ENCODE results near the gene DDI2. TPM values are rescaled to one million over a fixed set of nuclear protein-coding genes. Genes with fewer than 3 reads are reported as not detected.

DDI2 gene
- total RNA-seq, 2 donors from 2014 or later: 27.5 to 31.1 TPM

DNA sequence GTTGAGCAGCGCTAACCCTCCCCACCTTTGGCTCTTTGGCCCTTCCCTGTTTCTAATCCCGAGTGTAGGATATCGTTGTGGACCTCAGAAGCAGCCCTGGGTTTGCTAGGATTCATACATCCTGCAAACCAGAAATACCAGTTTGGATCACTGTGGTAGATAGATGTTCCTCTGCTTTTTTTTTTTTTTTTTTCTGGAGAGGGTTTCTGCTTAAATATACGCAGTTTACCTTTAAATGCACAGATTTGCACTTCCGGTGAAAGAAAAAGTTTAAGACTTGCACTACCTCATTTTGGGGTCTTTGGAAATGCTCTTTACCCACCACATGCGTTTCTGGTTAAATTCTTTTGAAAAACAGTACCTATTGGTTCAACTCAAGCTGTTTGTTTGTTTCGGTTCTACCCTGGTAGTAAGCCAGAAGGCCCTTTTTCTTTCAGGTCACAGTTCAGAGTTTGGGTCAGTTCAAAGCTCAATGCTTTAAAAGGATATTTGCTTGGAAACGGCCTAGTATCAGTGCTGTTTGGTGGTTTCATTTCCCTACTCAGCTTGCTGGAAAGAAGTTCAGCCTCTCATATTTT is 908 bp downstream of the DDI2 start:
- H3K9me3 ChIP-seq (ENCODE audit: control insufficient read depth, low read length, poor library complexity, severe bottlenecking): no peaks in the 10 kb centered on the region
- DNase-seq (no peak), ATAC-seq (no peak)
- peak overlapping the region; percentile 91 for H3K4me3 Mint-ChIP-seq
- H3K27me3 Mint-ChIP-seq: no peaks in the 10 kb centered on the region
- H3K4me1 Mint-ChIP-seq: peaks cover 39% of the 10 kb centered on the region
- H3K27ac Mint-ChIP-seq: peak overlapping the region; percentile 90
- H3K36me3 Mint-ChIP-seq (ENCODE audit: low read depth): no peaks in the 10 kb centered on the region

DNA sequence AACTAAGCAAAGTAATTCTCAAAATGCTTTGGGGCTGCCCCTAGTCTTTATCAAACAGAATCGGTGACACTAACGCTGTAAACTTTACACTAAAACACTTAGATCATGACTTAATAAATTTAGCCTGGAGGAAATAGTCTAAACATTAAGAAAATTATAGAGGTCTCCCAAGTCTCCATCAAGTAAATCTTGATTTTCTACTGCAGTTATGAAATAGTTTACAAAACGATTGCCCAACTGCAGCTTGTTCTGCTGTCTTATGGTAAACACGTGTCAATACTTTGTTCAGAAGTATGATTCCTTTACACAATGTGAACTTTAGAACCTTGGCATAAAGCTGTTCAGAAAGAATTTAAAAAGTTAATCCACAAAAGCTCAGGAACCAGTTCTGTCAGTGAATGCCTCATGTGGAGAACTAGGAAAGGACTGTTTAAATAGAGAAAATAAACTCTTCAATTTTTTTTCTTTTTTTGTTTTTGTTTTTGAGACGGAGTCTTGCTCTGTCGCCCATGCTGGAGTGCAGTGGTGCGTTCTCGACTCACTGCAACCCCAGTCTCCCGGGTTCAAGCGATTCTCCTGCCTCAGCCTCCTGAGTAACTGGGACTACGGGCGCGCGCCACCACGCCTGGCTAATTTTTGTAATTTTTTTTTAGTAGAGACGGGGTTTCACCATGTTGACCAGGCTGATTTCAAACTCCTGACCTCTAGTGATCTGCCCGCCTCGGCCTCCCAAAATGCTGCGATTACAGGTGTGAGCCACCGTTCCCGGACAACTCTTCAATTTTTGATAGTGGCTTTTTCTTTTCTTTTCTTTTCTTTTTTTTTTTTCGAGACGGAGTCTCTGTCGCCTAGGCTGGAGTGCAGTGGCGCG is 1.6 kb downstream of the DDI2 start:
- no peak for ATAC-seq

GRCh38 chr1:15620155-15620545 is 2.9 kb downstream of the DDI2 start:
- DNase-seq (no peak), ATAC-seq (no peak)

More for the DNA sequence above, 1.6 kb downstream of the DDI2 start:
- Mint-ChIP-seq H3K27me3 (no peaks in the 10 kb centered on the region), H3K36me3 (ENCODE audit: low read depth) (no peaks in the 10 kb centered on the region), H3K4me1 (peaks cover 39% of the 10 kb centered on the region), H3K4me3 (peak overlapping the region; percentile 91), H3K27ac (peak overlapping the region; percentile 90)
- DNase-seq: no peak
- H3K9me3 ChIP-seq (ENCODE audit: control insufficient read depth, low read length, poor library complexity, severe bottlenecking): no peaks in the 10 kb centered on the region

GRCh38 chr1:15620902-15621682 is 3.8 kb downstream of the DDI2 start:
- no peak overlapping the region for H3K4me3 Mint-ChIP-seq
- no peaks in the 10 kb centered on the region for H3K36me3 Mint-ChIP-seq (ENCODE audit: low read depth)
- H3K27me3 Mint-ChIP-seq: no peaks in the 10 kb centered on the region
- peaks cover 46% of the 10 kb centered on the region for H3K4me1 Mint-ChIP-seq
- DNase-seq: no peak
- H3K27ac Mint-ChIP-seq: peak overlapping the region; percentile 88
- H3K9me3 ChIP-seq (ENCODE audit: control insufficient read depth, low read length, poor library complexity, severe bottlenecking): no peaks in the 10 kb centered on the region
- ATAC-seq: no peak

More at GRCh38 chr1:15620155-15620545, 2.9 kb downstream of the DDI2 start:
- no peaks in the 10 kb centered on the region for H3K27me3 Mint-ChIP-seq
- peak overlapping the region; percentile 88 for H3K27ac Mint-ChIP-seq
- peak overlapping the region; percentile 3 for H3K4me3 Mint-ChIP-seq
- peaks cover 44% of the 10 kb centered on the region for H3K4me1 Mint-ChIP-seq
- H3K9me3 ChIP-seq (ENCODE audit: control insufficient read depth, low read length, poor library complexity, severe bottlenecking): no peaks in the 10 kb centered on the region
- H3K36me3 Mint-ChIP-seq (ENCODE audit: low read depth): no peaks in the 10 kb centered on the region

GRCh38 chr1:15621975-15622374 is 4.7 kb downstream of the DDI2 start:
- peak overlapping the region; percentile 39 for H3K27ac Mint-ChIP-seq
- no peaks in the 10 kb centered on the region for H3K36me3 Mint-ChIP-seq (ENCODE audit: low read depth)
- H3K4me1 Mint-ChIP-seq: peaks cover 46% of the 10 kb centered on the region
- no peaks in the 10 kb centered on the region for H3K9me3 ChIP-seq (ENCODE audit: control insufficient read depth, low read length, poor library complexity, severe bottlenecking)
- H3K4me3 Mint-ChIP-seq: no peak overlapping the region
- H3K27me3 Mint-ChIP-seq: no peaks in the 10 kb centered on the region
- DNase-seq (no peak), ATAC-seq (no peak)

- H3K4me3 Mint-ChIP-seq: peak overlapping the region; percentile 31
- ATAC-seq (no peak), DNase-seq (no peak)
- H3K9me3 ChIP-seq (ENCODE audit: control insufficient read depth, low read length, poor library complexity, severe bottlenecking): no peaks in the 10 kb centered on the region
- no peaks in the 10 kb centered on the region for H3K36me3 Mint-ChIP-seq (ENCODE audit: low read depth)
- H3K27ac Mint-ChIP-seq: peak overlapping the region; percentile 53
- H3K4me1 Mint-ChIP-seq: peaks cover 46% of the 10 kb centered on the region
- H3K27me3 Mint-ChIP-seq: no peaks in the 10 kb centered on the region
These were observed 5.6 kb downstream of the DDI2 start for GRCh38 chr1:15622712-15623373.

- ATAC-seq: no peak
- peaks cover 45% of the 10 kb centered on the region for H3K4me1 Mint-ChIP-seq
These were observed 6.2 kb downstream of the DDI2 start for GRCh38 chr1:15623435-15623834.

GRCh38 chr1:15624133-15624714 is 7.0 kb downstream of the DDI2 start:
- H3K27me3 Mint-ChIP-seq: no peaks in the 10 kb centered on the region
- ATAC-seq: no peak
- H3K36me3 Mint-ChIP-seq (ENCODE audit: low read depth): no peaks in the 10 kb centered on the region
- H3K9me3 ChIP-seq (ENCODE audit: control insufficient read depth, low read length, poor library complexity, severe bottlenecking): no peaks in the 10 kb centered on the region
- H3K4me3 Mint-ChIP-seq: no peak overlapping the region
- H3K27ac Mint-ChIP-seq: peak overlapping the region; percentile 57
- DNase-seq: no peak
- peaks cover 39% of the 10 kb centered on the region for H3K4me1 Mint-ChIP-seq

More at GRCh38 chr1:15623435-15623834, 6.2 kb downstream of the DDI2 start:
- H3K36me3 Mint-ChIP-seq (ENCODE audit: low read depth): no peaks in the 10 kb centered on the region
- H3K4me3 Mint-ChIP-seq: no peak overlapping the region
- no peaks in the 10 kb centered on the region for H3K27me3 Mint-ChIP-seq
- DNase-seq: no peak
- no peak overlapping the region for H3K27ac Mint-ChIP-seq
- H3K9me3 ChIP-seq (ENCODE audit: control insufficient read depth, low read length, poor library complexity, severe bottlenecking): no peaks in the 10 kb centered on the region

DNA sequence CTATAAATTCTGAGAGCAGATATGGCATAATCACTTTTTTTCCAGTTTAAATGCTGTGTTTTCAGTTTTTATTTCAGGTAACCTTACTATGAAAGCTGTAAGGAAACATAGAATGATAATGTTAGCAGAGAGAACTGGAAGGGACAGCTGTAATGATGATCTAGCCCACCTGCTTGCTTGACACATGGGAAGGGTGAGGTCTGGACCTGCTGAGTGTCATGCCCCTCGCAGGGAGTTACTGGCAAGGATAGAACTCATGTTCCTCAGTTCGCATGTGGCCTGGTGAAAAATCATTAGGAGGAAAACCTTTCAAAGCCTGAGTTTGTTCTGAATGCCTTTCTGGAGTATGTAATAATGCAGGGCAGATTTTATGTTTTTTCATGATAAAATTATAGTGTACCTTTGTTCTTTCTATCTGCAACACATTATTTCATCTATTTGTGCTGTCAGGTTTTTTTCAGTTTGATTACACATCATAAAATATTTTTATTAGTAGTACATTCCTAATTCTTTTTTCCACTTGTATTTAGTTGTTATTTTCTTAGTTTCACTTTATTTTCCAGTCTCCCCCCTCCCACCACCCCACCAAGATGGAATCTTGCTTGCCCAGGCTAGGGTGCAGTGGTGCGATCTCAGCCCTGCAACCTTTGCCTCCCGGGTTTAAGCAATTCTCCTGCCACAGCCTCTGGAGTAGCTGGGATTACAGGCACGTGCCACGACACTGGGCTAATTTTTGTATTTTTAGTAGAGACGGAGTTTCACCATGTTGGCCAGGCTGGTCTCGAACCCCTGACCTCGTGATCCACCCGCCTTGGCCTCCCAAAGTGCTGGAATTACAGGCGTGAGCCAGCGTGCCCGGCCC is 8.0 kb downstream of the DDI2 start:
- peaks cover 35% of the 10 kb centered on the region for H3K4me1 Mint-ChIP-seq

GRCh38 chr1:15626269-15626950 is 9.2 kb downstream of the DDI2 start:
- ATAC-seq: no peak
- H3K27ac Mint-ChIP-seq: peak overlapping the region; percentile 73
- peaks cover 27% of the 10 kb centered on the region for H3K4me1 Mint-ChIP-seq

More for the DNA sequence above, 8.0 kb downstream of the DDI2 start:
- H3K4me3 Mint-ChIP-seq: no peak overlapping the region
- H3K27me3 Mint-ChIP-seq: no peaks in the 10 kb centered on the region
- H3K36me3 Mint-ChIP-seq (ENCODE audit: low read depth): no peaks in the 10 kb centered on the region
- no peak for ATAC-seq
- no peaks in the 10 kb centered on the region for H3K9me3 ChIP-seq (ENCODE audit: control insufficient read depth, low read length, poor library complexity, severe bottlenecking)
- no peak for DNase-seq
- no peak overlapping the region for H3K27ac Mint-ChIP-seq

DNA sequence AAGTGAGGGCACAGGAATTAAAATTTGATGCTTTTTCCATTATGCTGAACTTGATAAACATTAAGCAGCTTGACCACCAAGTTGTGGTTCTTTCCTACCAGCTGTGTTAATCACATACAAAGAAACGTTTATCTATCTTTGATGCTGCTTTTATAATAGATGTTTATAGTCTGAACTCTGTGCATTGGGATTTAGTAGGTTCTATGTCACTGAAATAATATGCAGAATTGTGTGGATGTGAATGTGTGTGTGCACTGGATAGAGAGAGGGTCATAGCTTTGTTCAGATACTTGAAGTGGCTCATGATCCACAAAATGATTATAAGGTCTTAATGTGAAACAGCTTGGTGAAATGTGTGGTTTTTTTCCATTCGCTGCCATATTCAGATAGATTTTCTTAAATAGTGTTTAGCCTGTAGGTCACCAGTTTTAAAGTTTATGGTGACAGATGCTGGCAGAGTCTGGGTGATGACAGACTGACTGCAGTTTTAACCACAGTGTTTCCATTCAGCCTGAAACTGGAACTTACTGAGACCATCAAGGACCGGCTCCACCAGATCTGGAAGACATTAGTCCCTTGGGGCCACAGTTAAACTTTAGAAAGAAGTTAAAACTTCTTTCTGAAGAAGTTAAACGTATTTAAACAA is 10.2 kb downstream of the DDI2 start:
- Mint-ChIP-seq H3K27ac (no peak overlapping the region), H3K4me3 (no peak overlapping the region), H3K36me3 (ENCODE audit: low read depth) (peaks cover 3% of the 10 kb centered on the region), H3K27me3 (no peaks in the 10 kb centered on the region), H3K4me1 (peaks cover 22% of the 10 kb centered on the region)
- ATAC-seq: no peak
- no peak for DNase-seq
- no peaks in the 10 kb centered on the region for H3K9me3 ChIP-seq (ENCODE audit: control insufficient read depth, low read length, poor library complexity, severe bottlenecking)

More at GRCh38 chr1:15626269-15626950, 9.2 kb downstream of the DDI2 start:
- Mint-ChIP-seq H3K27me3 (no peaks in the 10 kb centered on the region), H3K4me3 (no peak overlapping the region), H3K36me3 (ENCODE audit: low read depth) (no peaks in the 10 kb centered on the region)
- no peaks in the 10 kb centered on the region for H3K9me3 ChIP-seq (ENCODE audit: control insufficient read depth, low read length, poor library complexity, severe bottlenecking)
- DNase-seq: no peak

Data from T-helper 17 cell (primary cell).